GM19328 (cell line): Measurements from ENCODE around the gene RDH5.

Source experiments
- ATAC-seq: cut with Tn5 transposase; IDR thresholded peaks from one replicate; pipeline ENCODE4 v1.9.1; 2021; ENCODE audit warnings: mild to moderate bottlenecking, moderate library complexity; ENCODE audit not compliant: unreplicated experiment

The RDH5 gene

DNA sequence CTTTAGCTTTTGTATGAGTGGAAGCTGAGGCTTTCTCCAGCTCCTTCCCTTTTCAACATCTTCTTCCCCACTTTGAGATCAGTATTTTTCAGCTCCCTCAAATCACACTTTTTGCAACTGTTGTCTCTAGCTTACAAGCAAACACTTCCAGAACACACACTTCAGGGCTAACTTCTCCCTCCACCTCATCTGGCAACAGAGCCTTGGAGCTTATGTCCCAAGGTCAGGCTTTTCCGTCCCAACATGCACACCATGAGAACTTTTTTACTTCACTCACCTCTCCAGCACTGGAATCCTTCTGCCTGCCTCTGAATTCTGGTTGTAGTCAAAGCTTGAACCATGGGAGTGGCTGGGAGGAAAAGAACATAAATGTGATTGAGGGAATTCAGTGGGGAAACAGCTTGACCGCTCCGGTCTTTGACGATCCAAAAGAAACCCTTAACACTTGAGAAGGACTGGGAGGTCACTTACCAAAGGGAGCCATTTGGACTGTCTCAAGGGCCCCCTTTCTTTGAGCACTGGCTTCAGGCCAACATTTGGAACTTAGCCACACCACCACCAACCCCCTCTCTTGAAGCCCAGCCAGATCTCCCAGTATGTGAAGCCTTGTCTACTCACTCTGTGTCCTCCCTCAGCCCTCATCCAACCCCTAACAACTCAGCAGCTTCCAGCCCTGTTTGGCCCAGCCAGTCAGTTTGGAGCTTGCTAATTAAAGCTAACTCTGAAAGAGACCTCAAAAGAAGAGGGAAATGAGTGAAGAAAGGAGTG is 8.2 kb upstream of the RDH5 start:
- no peak for ATAC-seq

DNA sequence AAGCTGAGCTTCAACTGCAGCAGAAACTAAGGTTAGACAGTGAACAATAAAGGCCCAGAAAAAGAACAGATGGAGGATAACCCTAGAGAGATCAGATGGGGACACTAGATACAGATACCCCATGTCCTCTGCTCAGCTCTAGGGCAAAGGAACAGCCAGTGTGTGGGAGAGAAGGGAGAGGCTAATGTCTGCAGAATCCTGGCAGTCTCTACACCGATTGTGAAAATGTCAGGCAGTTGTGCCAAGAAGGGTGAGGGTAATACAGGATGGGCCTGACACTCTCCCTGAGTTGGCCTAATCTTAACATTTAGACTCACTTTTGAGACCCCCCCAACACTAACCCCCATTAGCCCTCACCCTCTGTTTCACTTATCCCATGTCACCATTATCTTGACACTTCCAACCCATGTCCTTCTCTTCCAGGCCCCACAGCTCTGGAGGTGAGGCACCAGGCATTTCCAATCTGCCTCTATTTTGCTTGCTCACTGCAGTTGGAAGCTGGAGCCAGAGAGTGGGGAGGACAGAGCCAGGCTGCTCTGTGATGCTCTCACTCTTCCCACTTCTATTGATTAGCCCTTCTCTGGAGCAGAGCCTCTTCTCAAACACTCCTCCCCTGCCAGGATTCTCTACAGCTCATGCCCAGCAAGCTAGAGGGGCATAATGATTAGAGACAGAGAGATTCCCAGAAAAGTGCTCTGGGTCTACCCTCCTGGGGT is 7.3 kb upstream of the RDH5 start:
- no peak for ATAC-seq

DNA sequence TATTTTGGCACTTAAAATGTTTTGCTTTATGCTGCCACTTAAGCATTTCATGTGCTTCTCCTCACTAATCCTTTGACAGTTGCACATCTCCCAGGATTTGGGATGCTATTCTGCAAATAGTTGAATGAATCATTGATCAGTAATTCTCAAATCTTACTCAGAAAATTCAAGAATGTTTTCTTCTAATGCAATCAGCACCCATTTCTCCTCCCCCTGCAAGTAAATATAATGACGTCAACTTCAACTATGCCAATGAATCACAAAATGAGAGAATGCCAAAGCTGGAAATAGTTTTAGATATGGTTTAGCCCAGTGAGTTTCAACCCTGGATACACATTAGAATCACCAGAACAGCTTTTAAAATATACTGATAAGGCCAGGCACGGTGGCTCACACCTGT is 6.5 kb upstream of the RDH5 start:
- no peak for ATAC-seq

DNA sequence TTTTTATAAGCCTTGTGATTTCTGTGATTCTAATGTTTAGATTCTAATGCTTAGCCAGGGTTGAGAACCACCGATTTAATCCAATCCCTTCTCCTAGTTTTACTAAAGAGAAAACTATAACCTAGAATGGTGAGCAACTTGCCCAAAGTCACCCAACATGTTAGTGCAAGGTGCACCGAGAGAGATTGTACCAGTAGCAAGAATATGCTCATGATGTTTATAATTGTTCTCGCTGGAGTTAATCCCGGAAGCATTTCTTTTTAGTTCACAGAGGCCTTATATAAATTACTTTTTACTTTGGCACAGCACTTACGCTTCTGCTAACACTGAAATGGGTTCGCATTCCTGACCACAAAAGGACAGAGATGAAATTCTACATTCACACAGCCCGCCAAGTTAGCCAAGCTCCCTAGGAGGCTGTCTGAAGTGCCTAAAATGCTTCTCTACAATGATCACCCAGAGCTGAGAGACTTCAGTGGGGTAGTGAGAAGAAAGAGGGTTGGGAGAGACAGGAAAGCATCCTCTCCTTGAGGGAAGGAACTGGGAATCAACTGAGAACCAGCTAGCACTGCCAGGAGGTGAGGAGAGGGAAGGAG is 4.9 kb upstream of the RDH5 start:
- ATAC-seq: no peak

DNA sequence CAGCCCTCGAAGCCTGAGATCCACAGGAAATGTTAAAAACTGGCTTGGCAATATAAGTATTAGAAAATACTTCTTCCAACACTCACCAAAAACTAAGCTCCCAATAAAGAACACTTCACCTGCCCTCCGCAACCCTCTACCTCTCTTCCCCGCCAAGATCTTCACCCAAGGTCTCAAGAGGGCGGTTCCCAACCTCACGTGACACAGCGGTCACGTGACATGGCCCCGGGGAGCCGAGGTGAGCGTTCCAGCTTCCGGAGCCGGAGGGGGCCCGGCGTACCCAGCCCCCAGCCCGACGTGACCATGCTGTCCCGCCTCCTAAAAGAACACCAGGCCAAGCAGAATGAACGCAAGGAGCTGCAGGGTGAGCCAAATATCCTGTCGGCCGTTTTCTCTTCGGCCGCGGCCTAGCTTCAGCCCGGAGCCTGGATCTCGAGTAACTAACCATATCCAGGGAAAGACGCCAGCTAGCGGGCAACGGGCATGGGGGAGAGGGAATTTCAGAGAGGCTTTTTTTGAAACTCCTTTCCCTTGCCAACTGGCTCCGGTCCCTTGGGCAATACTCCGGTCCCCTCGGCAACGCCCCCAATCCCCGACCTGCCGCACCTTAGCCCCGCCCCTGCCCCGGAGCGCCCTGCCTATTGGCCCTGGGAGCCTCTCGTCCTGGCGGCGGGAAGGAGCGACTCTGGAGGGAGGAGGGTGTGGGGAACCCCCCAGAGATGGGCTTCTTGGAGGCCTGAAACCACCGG is 4.2 kb upstream of the RDH5 start, which contains the start of gene BLOC1S1:
BLOC1S1 (plus strand) TSS at position 214 of the 749 bp plus-strand sequence; CDS start at position 220, 6 bp downstream.
- ATAC-seq: peak; percentile 71

DNA sequence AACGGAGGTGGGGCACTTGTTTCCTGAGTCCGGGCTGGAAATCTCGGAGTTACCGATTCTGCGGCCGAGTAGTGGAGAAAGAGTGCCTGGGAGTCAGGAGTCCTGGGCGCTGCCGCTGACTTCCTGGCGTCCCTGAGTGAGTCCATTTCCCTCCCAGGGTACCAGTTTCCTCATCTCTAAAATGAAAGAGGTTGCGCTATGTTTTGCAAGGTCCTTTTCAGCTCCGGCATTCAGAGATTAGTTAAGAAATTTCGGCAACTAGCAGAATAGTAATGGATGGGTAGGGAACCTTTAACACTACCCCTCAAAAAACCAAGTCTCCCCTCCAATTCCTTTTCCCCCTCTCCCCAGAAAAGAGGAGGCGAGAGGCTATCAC is 3.6 kb upstream of the RDH5 start:
- ATAC-seq: no peak

DNA sequence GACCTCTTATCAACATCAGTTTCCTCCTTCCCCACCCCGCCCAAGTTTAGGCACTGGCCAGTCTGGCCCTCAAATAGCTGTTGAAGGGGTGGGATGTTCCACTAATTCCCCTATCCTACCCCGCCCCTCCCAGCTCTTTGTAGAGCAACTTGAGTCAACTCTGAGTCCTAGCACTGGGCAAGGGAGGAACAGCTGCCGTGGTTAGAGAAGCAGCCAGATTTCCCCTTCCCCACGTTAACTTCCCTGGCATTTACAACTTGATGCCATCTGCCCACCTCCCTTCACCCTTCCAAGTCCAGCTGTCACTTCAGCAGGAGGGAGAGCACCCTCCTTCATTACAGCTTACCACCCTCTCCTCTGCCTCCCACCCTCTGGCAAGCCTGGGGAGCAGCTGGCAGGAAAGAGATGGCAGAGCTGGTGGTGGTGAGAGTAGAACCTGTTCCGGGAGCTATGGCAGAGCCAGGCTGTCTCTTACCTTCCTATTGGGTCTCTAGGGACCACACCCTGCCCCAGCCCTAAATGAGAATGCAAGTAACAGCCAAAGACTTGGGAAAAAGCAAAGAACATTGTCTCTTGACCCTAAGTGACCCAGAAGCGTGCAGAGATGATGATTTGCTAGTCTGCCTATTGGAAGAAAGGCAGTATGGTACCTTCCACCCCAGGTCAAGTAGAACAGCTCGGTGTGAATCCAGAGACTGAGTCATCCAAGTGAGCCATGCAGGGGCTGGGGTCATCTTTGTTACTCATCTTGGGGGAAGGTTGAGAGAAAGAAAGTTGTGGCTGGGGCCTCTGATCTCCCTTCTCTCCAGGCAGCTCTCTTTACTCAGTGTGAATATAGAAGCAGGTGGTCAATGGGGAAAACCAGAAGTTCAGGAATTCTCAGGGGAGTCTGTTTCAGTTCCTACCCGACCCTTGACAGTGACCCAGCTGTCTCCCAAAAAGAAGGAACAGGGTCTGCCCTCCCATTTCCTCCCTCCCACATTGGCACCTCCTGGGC is 2.9 kb upstream of the RDH5 start:
- ATAC-seq: no peak

DNA sequence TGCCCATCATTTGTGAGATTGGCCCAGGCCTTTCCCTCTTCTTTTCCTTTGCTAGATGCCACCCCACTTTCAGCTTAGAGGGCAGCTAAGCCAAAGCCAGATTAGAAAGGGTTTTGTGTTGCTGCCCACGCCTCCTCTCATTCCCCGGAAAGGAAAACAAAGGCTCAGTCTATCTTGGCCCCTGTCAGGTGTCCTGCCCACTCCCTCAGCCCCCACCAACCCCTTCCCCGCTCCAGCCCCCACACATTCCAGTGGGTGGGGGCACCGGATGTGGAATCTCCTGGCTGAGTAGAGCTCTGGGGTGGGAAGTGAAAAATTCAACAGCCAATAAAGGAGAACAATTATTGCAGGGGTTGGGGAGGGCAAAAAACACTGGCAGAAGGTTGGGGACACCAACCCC is 2.2 kb upstream of the RDH5 start:
- no peak for ATAC-seq

DNA sequence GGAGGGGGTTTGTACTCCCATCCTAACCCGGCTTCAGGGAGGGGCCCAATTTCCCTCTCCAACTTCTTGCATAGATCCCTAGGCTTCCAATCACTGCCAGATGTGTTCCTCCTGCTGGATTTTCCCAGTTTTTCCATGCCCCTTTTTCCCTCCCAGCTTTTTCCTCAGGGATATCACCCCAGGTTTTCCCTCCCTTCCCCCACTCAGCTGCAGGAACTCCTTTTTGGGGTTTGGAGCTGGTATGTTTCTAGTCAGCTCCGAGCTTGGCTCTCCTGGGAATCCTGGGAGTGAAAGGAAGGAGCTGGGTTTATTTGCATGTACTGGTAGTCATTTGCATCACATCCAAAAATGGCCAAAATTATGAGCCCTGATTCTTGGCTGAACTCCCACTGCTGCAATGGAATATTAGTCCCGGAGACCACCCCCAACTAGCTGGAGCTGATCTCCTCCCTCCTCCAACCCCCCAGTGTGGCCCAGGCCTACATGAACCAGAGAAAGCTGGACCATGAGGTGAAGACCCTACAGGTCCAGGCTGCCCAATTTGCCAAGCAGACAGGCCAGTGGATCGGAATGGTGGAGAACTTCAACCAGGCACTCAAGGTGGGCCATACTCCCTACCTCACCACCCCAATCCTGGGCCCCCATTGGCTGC is 1.4 kb upstream of the RDH5 start:
- ATAC-seq: no peak

- no peak for ATAC-seq
Measured at GRCh38 chr12:55719371-55719770, 822 bp upstream of the RDH5 start.

DNA sequence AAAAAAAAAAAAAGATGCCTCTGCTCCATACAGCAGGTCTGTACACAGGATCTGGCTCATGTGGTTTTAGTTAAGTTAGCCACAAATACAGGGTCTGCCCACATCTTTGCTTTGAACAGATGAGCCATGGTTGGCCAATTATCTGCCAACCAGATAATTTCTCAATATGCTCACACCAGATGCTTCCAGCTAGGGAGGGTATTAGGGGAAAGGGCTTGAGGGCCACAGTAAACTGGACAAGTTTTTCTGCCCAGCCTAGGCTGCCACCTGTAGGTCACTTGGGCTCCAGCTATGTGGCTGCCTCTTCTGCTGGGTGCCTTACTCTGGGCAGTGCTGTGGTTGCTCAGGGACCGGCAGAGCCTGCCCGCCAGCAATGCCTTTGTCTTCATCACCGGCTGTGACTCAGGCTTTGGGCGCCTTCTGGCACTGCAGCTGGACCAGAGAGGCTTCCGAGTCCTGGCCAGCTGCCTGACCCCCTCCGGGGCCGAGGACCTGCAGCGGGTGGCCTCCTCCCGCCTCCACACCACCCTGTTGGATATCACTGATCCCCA is 776 bp downstream of the RDH5 start:
- no peak for ATAC-seq

DNA sequence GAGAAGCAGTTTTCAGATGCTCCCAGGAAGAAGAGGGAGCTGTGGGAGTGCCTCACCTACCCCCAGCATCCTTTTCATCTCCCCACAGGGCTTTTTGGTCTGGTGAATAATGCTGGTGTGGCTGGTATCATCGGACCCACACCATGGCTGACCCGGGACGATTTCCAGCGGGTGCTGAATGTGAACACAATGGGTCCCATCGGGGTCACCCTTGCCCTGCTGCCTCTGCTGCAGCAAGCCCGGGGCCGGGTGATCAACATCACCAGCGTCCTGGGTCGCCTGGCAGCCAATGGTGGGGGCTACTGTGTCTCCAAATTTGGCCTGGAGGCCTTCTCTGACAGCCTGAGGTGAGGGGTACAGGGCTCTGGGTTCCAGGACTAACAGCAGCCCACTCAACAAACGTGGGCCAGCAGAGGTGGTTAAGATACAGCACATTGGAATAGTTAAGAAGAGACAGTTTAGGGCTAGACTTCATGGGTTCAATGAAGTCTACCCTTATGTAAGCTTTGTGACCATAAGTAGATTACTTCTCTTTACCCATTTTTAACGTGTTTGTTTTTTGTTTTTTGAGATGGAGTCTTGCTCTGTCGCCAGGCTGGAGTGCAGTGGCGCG is 1.5 kb downstream of the RDH5 start:
- ATAC-seq: no peak

GRCh38 chr12:55722948-55723347 is 2.8 kb downstream of the RDH5 start:
- no peak for ATAC-seq

DNA sequence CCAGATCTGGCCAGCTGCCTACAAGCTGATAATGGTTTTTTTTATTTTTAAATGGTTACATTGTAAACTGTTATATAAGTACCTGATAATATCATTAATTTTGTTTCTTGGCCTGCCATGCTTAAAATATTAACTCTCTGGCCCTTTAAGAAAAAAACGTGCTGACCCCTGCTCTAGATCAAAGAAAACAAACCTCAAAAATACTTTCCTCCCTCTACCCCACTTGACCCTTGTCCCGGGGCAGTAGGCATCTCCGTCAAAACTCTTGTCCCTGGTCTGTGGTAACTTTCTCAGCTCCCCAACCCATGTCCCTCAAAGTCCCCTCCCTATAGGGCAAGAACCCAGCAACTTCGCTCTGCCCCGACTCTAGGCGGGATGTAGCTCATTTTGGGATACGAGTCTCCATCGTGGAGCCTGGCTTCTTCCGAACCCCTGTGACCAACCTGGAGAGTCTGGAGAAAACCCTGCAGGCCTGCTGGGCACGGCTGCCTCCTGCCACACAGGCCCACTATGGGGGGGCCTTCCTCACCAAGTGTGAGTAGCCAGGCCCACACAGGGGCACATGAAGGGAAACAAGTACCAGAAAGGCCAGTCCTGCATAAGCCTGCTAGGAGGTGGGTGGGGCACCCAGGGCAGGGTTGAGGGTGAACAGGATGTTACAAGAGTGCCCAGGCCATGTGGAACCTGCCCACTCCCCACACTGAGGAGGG is 3.5 kb downstream of the RDH5 start:
- ATAC-seq: no peak

- no peak for ATAC-seq
Measured at GRCh38 chr12:55724226-55724939, 4.2 kb downstream of the RDH5 start.

- ATAC-seq: no peak
Measured at GRCh38 chr12:55724940-55725309, 4.7 kb downstream of the RDH5 start.

- ATAC-seq: no peak
Measured at GRCh38 chr12:55725556-55725955, 5.4 kb downstream of the RDH5 start.

DNA sequence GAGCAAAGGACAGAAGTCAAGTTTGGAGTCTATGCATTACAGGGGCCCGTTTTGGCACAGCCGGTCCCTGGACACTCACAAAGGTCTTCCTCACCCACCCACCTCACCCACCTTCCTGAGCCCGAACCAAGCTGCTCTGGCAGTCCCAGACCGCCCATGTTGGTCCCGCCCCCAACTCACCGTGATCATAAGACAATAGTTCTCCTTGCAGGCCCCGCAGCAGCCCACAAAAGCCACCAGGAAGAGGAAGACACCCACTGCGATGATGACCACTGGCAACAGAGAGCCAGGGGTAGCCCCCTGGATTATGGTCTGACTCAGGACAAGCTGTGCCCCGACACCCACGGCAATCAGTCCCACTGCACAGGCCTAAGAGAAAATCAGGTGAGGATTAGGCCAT is 6.8 kb downstream of the RDH5 start:
- ATAC-seq: no peak
